Lung microvascular endothelial cell (primary cell): ENCODE results near the gene CMIP. TPM values are rescaled to one million over a fixed set of nuclear protein-coding genes. Genes with fewer than 3 reads are reported as not detected.

Experiments used
- DNase-seq, 2 donors: peaks; one replicate each; pipeline versions ENCODE4 v3.0.0 to v3.0.0-alpha.2; 2010; ENCODE audit warnings: low read depth in 2 of 2
- total RNA-seq: library from RNA; depleted of rRNA; stranded (reverse); fragments of >200 nt; gene quantifications from 2 replicates; pipeline ENCODE4 v1.2.1, GENCODE V29; 2014

Gene CMIP
- total RNA-seq, 1 donor from 2014 or later = 10.3 TPM

DNA sequence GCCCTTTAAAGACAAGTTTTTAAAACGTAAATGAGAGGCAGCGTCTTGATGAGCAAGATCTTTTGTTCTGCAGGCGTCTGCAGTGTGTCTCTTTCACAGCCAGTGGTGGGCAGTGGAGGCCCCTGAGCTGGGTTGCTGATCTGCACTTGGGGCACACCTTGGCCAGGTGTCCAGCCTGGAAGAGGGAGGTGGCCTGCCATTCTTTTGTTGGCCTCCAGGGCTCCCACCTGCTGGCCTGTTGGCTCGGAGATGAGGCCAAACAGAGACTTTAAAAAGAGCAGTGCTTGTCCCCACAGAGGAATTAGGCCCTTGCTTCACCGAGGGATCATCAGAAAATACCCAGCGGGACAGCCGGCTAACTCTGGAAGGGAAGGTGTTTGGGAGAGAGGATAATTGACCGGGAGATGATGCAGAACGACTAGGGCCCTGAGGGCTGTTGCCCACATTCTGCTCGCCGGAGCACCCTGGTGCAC, 188.6 kb downstream of the CMIP start:
- no peak for DNase-seq

DNA sequence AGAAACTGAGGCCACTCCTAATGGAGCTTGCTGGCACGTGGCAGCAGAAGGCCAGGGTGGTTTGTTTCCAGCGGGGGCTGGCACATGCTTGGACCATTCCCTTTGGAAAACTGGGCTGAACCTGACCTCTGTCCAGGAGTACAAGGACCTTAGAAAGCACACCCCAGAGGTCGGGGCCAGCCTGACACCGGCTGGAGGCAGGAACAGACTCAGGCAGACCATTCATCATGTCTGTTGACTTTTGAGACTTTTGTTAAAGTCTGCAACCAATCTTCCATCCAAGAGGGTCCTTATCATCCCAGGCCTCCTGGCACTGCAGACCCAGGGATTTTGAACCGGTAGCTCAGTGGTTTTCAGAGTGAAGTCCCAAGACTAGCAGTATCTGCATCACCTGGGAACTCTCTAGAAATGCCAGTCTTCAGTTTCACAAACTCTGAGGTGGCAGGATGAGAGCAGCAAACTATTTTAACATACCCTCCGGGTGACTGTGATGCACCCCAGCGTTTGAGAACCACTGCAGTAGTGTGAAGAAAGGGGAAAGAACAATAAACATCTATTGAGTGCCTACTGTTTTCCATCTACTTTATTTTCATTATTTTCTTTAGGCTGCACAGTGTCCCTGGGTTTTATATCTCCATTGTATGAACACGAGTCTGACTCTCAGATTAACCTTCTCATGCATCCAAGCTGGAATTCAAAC, 189.2 kb downstream of the CMIP start:
- DNase-seq = no peak

DNA sequence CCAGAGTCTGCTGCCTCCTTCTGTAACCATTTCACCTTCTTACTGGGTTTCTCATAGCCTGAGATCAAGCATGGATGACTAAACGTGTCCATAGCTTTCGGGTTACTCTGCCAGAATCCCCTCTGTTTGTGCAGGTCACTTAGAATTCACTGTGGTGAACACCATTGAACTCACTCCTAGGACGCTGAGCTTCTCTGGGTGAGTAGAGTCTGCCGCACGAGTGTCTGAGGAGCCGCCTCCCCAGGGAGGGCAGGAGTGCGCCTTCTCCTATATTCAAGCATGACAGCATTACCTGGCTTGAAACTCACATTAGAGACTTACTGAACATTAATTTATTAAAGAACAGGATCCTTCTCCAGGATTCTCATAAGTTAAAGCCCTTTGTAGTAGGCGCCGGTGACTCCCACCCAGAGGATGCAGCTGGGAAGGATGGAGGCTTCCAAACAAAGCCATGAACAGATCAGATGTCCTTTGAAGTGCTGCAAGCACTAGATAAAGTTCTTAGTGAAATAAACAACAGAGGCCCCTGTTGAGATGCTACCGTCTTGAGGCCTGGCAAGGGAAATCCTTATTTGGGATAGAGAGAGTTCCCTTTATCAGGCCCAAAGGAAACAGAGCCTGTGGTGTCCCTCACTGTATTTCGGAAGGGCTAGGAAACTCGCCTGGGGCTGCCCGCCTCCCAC, 189.9 kb downstream of the CMIP start:
- DNase-seq = peak in 1 of 2 donors; percentile 86

DNA sequence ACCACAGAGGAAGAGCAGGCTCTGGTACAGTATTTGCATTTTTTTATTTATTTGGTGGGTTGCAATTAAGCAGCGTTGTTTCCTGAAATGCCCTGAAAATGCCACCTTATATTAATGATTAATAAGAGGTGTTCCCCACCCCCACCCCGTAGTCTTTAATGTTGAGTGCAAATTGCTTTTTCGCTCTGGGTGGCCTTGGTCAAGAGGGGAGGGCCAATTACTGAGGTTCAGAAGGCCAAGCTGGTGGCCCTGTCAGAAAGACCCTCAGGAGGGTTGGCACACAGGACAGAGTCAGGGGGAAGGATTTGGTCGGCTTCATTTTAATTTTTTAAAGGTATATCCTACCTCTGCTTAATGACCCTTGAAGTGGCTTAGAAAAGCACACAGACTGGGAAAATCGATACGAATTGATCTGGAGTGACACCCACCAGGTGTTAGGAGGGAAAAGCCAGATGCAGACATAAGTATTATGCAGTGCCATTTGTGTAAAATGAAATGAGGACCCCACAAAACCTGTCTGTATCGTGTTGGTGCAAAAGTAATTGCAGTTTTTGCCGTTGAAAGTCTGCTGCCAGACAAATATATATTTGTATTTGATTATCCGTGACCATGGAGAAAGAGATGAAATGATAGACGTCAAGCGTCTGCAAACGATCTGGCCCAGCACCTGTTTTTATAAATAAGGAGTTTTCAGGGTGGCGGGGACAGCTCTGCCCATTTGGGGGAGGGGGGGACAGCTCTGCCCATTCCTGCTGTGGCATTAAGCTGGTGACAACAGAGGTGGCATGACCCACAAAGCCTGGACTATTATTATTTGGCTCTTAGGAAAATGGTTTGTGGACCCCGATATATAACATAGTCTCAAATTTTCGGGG, 190.7 kb downstream of the CMIP start:
- no peak for DNase-seq

DNA sequence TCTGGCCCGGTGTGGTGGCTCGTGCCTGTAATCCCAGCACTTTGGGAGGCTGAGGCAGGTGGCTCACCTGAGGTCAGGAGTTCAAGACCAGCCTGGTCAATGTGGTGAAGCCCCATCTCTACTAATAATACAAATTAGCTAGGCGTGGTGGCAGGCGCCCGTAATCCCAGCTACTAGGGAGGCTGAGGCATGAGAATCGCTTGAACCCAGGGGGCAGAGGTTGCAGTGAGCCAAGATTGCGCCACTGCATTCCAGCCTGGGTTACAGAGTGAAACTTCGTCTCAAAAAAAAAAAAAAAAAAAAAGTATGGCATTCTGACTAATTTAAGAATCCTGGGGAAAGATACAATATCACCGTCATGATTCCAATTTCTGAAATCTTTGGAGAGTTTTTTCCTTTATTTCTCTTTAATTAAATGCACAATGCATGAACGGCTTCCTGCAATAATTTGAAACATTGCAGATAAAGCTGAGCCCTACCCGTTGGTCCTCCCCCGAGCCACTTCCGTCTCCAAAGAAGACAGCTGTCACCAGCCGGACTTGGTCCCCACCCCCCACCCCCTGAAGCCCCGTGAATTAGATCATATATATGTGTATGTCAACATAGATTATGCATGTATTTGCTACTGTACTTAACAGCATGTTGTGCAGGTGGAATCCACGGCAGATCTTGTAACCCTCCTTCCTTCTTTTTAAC, 191.8 kb downstream of the CMIP start:
- DNase-seq = no peak

DNA sequence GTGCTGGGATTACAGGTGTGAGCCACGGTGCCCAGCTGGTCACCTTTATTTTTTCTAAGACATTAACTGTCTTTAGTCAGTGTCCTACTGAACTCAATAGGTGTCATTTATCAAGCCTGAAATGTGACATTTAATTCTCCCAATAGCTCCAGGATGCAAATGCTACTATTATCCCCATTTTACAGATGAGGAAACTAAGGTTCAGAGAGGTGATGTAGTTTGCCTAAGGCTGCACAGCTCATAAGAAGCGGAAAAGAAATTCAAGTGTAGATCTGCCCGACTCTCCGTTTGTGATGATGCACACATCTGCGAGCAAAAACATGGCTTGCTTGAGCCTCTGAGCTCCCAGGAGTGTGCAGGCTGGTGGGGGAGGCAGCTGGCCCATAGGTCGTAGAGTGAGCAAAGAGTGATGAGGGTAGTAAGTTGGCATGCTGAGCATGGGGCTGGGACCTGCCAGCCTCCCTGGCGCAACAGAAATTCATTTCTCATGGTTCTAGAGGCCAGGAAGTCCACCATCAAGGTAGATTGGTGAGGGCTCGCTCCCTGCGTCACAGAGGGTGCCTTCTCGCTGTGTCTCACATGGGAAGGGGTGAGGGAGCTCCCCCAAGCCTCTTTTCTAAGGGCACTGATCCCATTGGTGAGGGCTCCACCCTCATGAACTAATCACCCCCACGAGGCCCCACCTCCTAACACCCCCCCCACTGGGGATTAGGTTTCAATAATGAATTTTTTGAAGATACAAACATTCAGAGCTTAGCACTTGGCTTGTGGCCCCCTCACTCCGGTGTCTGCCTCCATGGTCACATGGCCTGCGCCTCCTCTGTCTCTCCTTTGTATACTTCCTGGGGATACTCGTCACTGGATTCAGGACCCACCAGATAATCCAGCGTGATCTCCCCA, 193.0 kb downstream of the CMIP start:
- DNase-seq = no peak

DNA sequence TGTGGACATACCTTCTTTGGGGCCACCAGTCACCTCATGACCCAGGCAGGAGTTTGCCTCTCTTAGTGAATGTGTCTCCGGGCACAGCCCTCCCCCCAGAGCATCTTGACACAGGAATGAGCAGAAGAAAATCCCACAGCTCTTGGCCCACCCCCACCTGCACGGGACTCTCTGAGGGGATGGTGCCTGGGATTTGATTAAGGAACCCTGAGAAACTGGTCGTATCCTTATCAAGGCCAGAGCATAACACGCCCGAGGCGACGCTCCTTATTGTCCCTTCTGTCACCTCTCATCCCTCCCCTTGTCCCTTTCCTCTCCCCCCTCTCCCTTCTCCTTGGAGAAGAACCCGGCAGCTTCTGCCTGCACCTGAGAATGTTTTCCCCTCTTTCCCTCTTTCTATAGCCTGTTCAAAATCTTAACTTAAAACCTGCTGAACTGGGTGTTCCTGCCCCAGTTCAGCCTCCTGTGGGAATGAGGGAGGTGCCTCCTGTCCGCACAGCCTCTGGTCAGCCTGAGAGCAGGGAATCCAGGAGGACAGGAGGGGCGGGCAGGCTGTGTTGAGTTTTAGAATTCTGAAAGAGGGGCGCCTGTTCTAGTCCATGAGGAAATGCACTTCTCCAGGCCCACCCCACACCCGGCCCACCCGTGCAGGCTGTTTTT, 193.8 kb downstream of the CMIP start:
- no peak for DNase-seq

DNA sequence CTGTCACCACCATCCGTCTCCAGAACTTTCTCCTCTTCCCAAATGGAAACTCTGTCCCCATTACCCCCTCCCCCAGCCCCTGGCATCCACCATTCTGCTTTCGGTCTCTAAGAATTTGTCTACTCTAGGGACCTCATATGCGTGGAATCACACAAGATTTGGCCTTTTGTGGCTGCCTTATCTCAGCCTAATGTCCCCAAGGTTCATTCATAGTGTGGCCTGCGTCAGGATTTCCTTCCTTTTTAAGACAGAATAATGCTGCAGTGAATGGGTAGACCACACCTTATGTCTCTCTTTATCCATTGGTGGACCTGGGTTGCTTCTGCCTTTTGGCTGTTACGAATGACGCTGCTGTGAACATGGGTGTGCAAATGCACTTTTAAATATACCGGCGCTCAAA, 194.7 kb downstream of the CMIP start:
- no peak for DNase-seq

DNA sequence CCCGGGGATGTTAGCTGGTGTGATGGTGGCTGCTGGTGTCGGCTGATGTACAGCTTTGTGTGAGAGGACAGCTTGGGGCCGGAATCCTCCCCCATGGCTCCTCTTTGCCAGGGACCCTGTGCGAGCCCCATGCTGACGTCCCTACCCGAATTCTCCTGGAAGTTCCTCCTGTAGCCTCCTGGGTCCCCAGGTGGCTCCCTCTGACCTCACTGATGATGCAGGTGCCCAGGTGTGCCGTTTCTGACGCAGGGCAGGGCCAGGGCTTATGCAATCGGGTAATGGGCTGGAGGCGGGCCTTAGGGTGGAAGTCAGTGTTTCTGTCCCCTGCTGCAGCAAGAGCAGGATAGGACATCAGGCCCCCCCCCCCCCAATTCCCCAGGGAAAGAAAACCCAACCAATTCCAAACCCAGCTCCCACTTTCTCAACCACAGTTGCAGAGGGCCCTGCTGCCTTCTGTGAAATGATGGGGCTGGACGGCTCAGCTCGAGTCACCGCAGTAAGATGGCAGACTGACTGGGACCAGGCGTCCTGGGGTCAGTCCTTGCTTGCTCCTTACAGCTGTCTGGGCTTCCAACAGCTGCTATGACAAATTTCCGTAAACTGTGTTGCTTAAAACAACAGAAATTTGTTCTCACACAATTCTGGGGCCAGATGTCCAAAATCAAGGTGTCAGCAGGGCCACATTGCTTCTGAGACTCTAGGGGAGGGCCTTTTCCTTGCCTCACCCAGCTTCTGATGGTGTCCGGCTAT, 195.5 kb downstream of the CMIP start:
- peak in 1 of 2 donors; percentile 28 for DNase-seq

DNA sequence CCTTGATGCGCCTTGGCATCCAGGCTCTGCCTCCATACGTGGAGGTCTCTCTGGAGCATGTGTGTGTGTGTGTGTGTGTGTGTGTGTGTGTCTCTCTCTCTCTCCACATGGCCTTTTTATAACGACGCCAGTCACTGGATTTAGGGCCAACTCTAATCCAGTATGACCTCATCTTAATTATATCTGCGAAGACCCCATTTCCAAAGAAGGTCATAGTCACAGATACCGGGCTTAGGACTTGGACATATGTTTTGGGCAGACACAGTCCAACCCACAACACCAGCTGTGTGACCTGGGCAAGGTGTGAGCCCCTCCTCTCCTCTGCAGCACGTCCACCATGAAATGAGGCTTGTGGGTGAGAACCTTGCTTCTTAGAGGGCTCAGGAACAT, 196.1 kb downstream of the CMIP start:
- DNase-seq = no peak

DNA sequence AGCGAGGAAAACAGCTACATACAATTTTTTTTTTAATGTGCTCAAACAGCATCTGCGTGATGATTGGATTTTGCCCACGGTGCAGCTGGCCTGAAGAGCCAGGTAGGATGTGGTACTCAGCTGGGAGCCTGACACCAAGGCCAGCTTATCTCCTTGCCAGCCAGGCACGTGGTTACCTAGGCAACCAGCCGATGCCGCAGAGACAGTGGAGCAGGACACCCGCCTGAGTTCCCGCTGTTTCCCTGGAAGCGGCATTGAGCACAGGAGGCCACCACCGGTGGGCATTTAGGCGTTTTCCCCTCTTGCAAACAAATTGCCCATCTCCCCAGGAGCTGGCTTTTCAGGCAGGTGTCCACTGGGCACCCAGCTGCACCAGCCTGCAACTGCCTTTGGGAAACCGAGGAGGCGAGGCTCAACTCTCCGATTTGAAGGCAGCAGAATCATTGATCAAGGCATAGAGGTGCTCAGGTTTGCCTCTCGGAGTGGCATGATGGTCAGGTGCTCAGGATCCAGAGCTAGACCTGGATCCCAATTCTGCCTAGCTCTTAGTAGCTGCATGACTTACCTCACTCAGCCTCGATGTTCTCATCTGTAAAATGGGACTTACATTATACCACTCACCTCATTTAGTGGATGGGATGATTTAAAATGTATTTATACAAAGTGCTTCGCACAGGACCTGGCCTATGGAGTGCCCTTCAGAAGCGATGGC, 196.9 kb downstream of the CMIP start:
- DNase-seq = no peak

DNA sequence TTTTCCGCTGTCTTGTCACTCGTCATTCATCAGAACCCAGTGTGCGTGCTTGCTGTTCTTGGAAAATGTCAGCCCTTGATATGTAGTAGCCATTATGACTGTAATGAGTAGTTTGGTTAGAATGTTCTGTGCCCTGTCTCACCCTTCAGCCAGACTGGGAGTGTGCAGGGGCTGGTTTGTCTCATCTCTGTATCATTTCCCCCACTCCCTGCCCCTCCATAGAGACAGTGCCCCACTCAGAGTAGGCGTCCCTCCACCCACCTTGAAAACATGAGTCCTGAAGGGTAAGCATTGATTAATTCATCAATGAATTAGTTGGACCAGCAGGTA, 197.5 kb downstream of the CMIP start:
- no peak for DNase-seq

DNA sequence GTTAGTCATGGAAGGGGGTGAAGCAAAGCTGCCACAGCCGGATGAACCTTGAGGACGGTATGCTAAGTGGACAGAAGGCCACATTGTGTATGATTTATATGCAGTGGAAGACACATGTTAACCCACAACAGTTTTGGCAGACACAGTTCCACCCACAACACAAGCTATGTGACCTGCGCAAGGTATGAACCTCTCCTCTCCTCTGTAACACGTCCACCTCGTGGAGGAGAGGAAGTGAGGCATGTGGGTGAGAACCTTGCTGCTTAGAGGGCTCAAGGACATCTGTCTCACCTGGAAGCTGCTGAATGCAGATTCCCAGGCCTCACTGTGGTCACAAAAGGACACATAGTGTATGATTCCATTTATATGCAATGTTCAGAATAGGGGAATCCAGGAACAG, 198.3 kb downstream of the CMIP start:
- DNase-seq = no peak

DNA sequence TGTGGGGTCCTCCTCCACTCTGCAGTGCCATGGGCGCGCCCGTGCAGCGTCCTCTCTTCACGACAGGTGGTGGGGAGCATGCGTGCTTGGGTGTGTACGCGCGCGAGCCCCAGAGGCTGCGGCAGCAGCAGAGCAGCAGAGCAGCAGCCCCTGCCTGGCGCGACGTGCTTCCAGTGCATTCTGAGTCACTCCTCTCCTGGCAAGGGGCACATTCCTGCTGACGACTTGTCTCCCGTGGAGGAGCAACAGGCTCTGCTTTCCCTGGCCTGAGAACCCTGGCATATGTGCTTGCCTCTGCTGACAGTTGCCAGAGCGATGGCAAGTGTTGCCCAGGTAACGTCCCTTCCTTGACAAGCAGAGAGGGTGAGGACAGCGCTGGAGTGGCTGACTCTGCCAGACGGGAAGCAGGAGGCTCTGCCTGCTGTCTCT, 200.7 kb downstream of the CMIP start:
- peak; percentile 73 to 83 for DNase-seq

DNA sequence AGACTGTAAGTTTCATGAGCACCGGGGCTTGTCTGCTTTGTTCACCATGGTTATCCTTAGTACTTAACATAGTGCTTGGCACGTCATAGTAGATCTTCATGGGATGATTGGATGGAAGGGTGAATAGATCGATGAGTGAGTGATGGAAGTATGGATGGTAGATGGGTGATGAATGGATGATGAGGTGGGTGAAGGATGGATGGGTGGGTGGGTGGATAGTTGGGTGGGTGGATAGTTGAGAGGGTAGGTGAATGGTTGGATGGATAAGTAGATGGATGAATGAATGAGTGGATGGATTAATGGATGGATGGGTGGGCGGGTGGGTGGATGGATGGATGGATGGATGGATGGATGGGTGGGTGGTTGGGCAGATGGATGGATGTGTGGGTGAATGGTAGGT, 201.3 kb downstream of the CMIP start:
- no peak for DNase-seq

DNA sequence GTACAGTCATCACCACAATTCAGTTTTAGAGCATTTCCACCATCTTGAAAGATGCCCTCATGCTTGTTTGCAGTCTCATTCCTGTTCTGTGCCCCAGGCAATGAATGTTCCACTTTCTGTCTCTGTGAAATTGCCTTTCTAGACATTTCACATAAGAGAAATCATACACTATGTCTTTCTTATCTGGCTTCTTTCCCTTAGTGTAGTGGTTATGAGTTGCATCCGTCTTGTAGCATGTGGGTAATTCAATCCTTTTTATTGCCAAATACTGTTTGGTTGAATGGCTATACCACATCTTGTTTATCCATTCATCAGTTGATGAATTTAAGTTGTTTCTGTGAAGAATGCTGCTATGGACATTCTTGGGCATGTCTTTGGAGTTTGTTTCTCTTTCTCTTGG, 202.0 kb downstream of the CMIP start:
- no peak for DNase-seq

DNA sequence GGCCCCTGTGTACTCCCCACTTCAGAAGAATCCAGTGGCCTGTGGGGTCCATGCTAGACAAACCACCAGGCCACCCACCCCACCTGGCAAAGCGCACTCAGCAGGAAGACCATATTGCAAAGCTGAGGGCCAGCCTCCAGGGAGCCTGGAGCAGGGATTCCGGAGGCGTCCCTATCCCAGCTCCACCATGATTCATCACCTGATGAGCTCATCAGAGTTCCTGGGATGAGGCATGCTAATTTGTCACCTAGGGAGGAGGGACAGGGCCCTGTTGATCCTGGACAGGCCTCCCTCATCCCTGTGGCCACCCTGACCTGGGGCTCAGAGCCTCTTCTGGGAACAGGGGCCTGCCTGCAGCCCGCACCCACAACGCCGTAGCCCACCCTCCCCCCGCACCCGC, 202.9 kb downstream of the CMIP start:
- peak; percentile 11 to 66 for DNase-seq

DNA sequence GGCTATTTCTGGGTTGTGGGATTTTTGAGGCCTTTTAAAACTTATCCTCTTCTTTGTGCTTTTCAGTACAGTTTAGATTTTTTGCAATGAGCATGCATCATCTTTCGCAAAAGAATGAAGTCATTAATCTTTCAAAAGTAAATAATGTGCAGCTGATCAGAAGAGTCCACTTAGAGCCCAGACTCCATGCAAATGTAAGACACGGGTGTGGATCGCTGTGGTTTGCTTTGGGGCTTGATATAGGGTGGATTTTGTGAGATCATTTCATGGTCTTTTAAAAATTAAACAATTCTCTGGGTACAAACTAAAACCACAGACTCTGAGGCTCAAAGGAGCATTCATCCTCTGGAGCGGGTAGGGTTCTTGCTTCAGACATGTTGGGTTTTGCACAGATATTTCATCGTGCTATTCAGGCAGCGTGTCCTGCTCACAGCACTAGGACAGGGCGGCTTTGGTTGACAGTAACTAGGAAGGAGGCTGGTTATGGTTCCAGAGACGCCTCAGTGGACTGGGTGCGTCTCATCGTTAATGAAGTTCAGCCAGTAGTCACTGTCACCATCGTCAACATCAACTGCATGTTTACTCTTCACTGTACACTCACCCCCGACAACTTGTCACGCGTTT, 205.1 kb downstream of the CMIP start:
- no peak for DNase-seq
